T-helper 1 cell treated with Interleukin-12 subunit alpha and Interleukin-12 subunit beta and Interleukin-4 antibody, amounts not matched to agents 30 ng/mL and 1 ng/mL, for 36 hours (primary cell): ENCODE data around the gene ERVV-1. TPM values are rescaled to one million over a fixed set of nuclear protein-coding genes. Genes with fewer than 3 reads are reported as not detected.
"Not testable (repeated sequence)": the region's sequence is repeated elsewhere in the genome, so short reads cannot be mapped to it uniquely, and the experiment has no call there.

ENCODE experiments used
- intact Hi-C: fragments of 100-400 bp; cut with micrococcal nuclease; formaldehyde crosslinking; loops from one replicate; pipeline ENCODE4 v1.15.1; 2024
- total RNA-seq: library from RNA; stranded (reverse); gene quantifications from 2 replicates; pipeline ENCODE4 v1.2.3, GENCODE V29; 2022

Gene ERVV-1
- total RNA-seq, 1 donor from 2014 or later: not detected

- intact Hi-C loops: no loop called here
Observed at GRCh38 chr19:53019684-53020083, 6.0 kb downstream of the ERVV-1 start.

- intact Hi-C loops: not testable (repeated sequence)
Observed at GRCh38 chr19:53028306-53028705, 14.6 kb downstream of the ERVV-1 start.

GRCh38 chr19:53034054-53034453, 20.3 kb downstream of the ERVV-1 start:
- intact Hi-C loops: no loop called here

- intact Hi-C loops: no loop called here
Observed at GRCh38 chr19:53034948-53035675, 21.4 kb downstream of the ERVV-1 start.

- intact Hi-C loops: no loop called here
Observed at GRCh38 chr19:53037101-53038097, 23.7 kb downstream of the ERVV-1 start.

- intact Hi-C loops: no loop called here
Observed at GRCh38 chr19:53041366-53041765, 27.6 kb downstream of the ERVV-1 start.

GRCh38 chr19:53045536-53045935, 31.8 kb downstream of the ERVV-1 start:
- intact Hi-C loops: no loop called here

GRCh38 chr19:53047379-53047778, 33.7 kb downstream of the ERVV-1 start:
- intact Hi-C loops: no loop called here

GRCh38 chr19:53055117-53055516, 41.4 kb downstream of the ERVV-1 start:
- intact Hi-C loops: no loop called here

- intact Hi-C loops: no loop called here
Observed at GRCh38 chr19:53057904-53058580, 44.3 kb downstream of the ERVV-1 start.

Other genes starting within 250 kb of the ERVV-1 start
- gene ZNF600, start 227.1 kb upstream of the ERVV-1 start, total RNA-seq: 16.3 and 16.6 TPM in 2 replicates
- gene ZNF28, start 192.3 kb upstream of the ERVV-1 start, total RNA-seq: 19.4 and 23.2 TPM in 2 replicates
- gene ZNF468, start 156.3 kb upstream of the ERVV-1 start, total RNA-seq: 18.5 and 20.5 TPM in 2 replicates
- gene ZNF320, start 116.3 kb upstream of the ERVV-1 start, total RNA-seq: 11.4 TPM in 2 replicates
- gene ZNF888, start 90.5 kb upstream of the ERVV-1 start, total RNA-seq: 5.9 and 6.1 TPM in 2 replicates
- 8.7 and 10.8 TPM in 2 replicates for gene ZNF816, start 51.0 kb upstream of the ERVV-1 start, total RNA-seq
- gene ERVV-2, start 30.8 kb downstream of the ERVV-1 start, total RNA-seq: not detected in 2 replicates
- 31.0 and 34.4 TPM in 2 replicates for gene ZNF160, start 89.5 kb downstream of the ERVV-1 start, total RNA-seq
- gene ZNF415, start 119.0 kb downstream of the ERVV-1 start, total RNA-seq: 0.34 and 1.0 TPM in 2 replicates
- gene ZNF347, start 145.1 kb downstream of the ERVV-1 start, total RNA-seq: 4.3 and 7.1 TPM in 2 replicates
- 1.8 and 2.3 TPM in 2 replicates for gene ZNF665, start 179.4 kb downstream of the ERVV-1 start, total RNA-seq
- 2.5 and 3.2 TPM in 2 replicates for gene ZNF677, start 241.0 kb downstream of the ERVV-1 start, total RNA-seq
- gene VN1R2, start 244.4 kb downstream of the ERVV-1 start, total RNA-seq: not detected in 2 replicates